ENCODE data around the gene SLC35B4. TPM values are rescaled to one million over a fixed set of nuclear protein-coding genes. Genes with fewer than 3 reads are reported as not detected.

Gene SLC35B4
- total and polyA plus RNA-seq, 4 donors: 3.6 to 25.7 (median 10.5) TPM

- ATAC-seq (ENCODE audit: insufficient read depth, low FRiP score): no peak
Measured at GRCh38 chr7:134353411-134353810, 36.7 kb upstream of the SLC35B4 start.

GRCh38 chr7:134351424-134351823, 34.7 kb upstream of the SLC35B4 start:
- H3K27me3 ChIP-seq (ENCODE audit: control insufficient read depth in 3 of 3, insufficient read depth in 3 of 3, low read length in 2 of 3): no peaks in the 10 kb centered on the region
- ATAC-seq (ENCODE audit: insufficient read depth, low FRiP score) (no peak), DNase-seq (no peak)
- no peaks in the 10 kb centered on the region for H3K36me3 ChIP-seq (ENCODE audit: control insufficient read depth in 4 of 4, insufficient read depth in 4 of 4, low read length in 4 of 4)
- H3K9ac ChIP-seq (ENCODE audit: insufficient read depth in 1 of 2, low read length in 2 of 2): no peak overlapping the region
- no peaks in the 10 kb centered on the region for H3K4me1 ChIP-seq (ENCODE audit: control insufficient read depth in 5 of 5, insufficient read depth in 5 of 5, low read length in 5 of 5)
- H3K9me3 ChIP-seq (ENCODE audit: control insufficient read depth in 4 of 4, insufficient read depth in 3 of 4, low read length in 3 of 4): no peaks in the 10 kb centered on the region
- no peak overlapping the region for H3K4me3 ChIP-seq
- TF ChIP-seq CTCF (IDR thresholded peaks at IDR 0.05; ENCODE audit: control extremely low read depth, extremely low read depth): no peak
- WGBS, 2 donors: 53 to 67% methylated on average over 7 of the region's 7 CpGs
- H3K27ac ChIP-seq (ENCODE audit: low read depth in 1 of 2, low read length in 1 of 2): no peak overlapping the region

More at GRCh38 chr7:134353411-134353810, 36.7 kb upstream of the SLC35B4 start:
- H3K4me3 ChIP-seq: no peak overlapping the region
- no peaks in the 10 kb centered on the region for H3K27me3 ChIP-seq (ENCODE audit: control insufficient read depth in 3 of 3, insufficient read depth in 3 of 3, low read length in 2 of 3)
- H3K4me1 ChIP-seq (ENCODE audit: control insufficient read depth in 5 of 5, insufficient read depth in 5 of 5, low read length in 5 of 5): no peaks in the 10 kb centered on the region
- TF ChIP-seq CTCF (IDR thresholded peaks at IDR 0.05; ENCODE audit: control extremely low read depth, extremely low read depth): no peak
- no peak overlapping the region for H3K9ac ChIP-seq (ENCODE audit: insufficient read depth in 1 of 2, low read length in 2 of 2)
- H3K36me3 ChIP-seq (ENCODE audit: control insufficient read depth in 4 of 4, insufficient read depth in 4 of 4, low read length in 4 of 4): no peaks in the 10 kb centered on the region
- WGBS, 2 donors: 70 to 87% methylated on average over 4 of the region's 4 CpGs
- DNase-seq: no peak
- no peaks in the 10 kb centered on the region for H3K9me3 ChIP-seq (ENCODE audit: control insufficient read depth in 4 of 4, insufficient read depth in 3 of 4, low read length in 3 of 4)
- no peak overlapping the region for H3K27ac ChIP-seq (ENCODE audit: low read depth in 1 of 2, low read length in 1 of 2)

- DNase-seq (peak in 1 of 3 donors; percentile 11), ATAC-seq (ENCODE audit: insufficient read depth, low FRiP score) (no peak)
- H3K36me3 ChIP-seq (ENCODE audit: control insufficient read depth in 4 of 4, insufficient read depth in 4 of 4, low read length in 4 of 4): no peaks in the 10 kb centered on the region
- H3K9ac ChIP-seq (ENCODE audit: insufficient read depth in 1 of 2, low read length in 2 of 2): no peak overlapping the region
- 0 to 24% methylated on average over 1 of the region's 1 CpG for WGBS, 2 donors
- H3K4me3 ChIP-seq: no peak overlapping the region
- no peak for TF ChIP-seq CTCF (IDR thresholded peaks at IDR 0.05; ENCODE audit: control extremely low read depth, extremely low read depth)
- no peaks in the 10 kb centered on the region for H3K9me3 ChIP-seq (ENCODE audit: control insufficient read depth in 4 of 4, insufficient read depth in 3 of 4, low read length in 3 of 4)
- no peaks in the 10 kb centered on the region for H3K27me3 ChIP-seq (ENCODE audit: control insufficient read depth in 3 of 3, insufficient read depth in 3 of 3, low read length in 2 of 3)
- H3K4me1 ChIP-seq (ENCODE audit: control insufficient read depth in 5 of 5, insufficient read depth in 5 of 5, low read length in 5 of 5): no peaks in the 10 kb centered on the region
- H3K27ac ChIP-seq (ENCODE audit: low read depth in 1 of 2, low read length in 1 of 2): no peak overlapping the region
Measured at GRCh38 chr7:134350709-134351108, 34.0 kb upstream of the SLC35B4 start.

GRCh38 chr7:134347567-134347966, 30.8 kb upstream of the SLC35B4 start:
- Histone ChIP-seq H3K9ac (ENCODE audit: insufficient read depth in 1 of 2, low read length in 2 of 2) (no peak overlapping the region), H3K27me3 (ENCODE audit: control insufficient read depth in 3 of 3, insufficient read depth in 3 of 3, low read length in 2 of 3) (no peaks in the 10 kb centered on the region), H3K4me1 (ENCODE audit: control insufficient read depth in 5 of 5, insufficient read depth in 5 of 5, low read length in 5 of 5) (no peaks in the 10 kb centered on the region), H3K36me3 (ENCODE audit: control insufficient read depth in 4 of 4, insufficient read depth in 4 of 4, low read length in 4 of 4) (no peaks in the 10 kb centered on the region), H3K9me3 (ENCODE audit: control insufficient read depth in 4 of 4, insufficient read depth in 3 of 4, low read length in 3 of 4) (no peaks in the 10 kb centered on the region), H3K4me3 (no peak overlapping the region), H3K27ac (ENCODE audit: low read depth in 1 of 2, low read length in 1 of 2) (no peak overlapping the region)
- DNase-seq (no peak), ATAC-seq (ENCODE audit: insufficient read depth, low FRiP score) (no peak)
- WGBS, 2 donors: 77 to 87% methylated on average over 5 of the region's 5 CpGs
- no peak for TF ChIP-seq CTCF (IDR thresholded peaks at IDR 0.05; ENCODE audit: control extremely low read depth, extremely low read depth)

Measured in lung (tissue), 12 donors.